ENCODE measurements around the gene PLA2G6.

DNA sequence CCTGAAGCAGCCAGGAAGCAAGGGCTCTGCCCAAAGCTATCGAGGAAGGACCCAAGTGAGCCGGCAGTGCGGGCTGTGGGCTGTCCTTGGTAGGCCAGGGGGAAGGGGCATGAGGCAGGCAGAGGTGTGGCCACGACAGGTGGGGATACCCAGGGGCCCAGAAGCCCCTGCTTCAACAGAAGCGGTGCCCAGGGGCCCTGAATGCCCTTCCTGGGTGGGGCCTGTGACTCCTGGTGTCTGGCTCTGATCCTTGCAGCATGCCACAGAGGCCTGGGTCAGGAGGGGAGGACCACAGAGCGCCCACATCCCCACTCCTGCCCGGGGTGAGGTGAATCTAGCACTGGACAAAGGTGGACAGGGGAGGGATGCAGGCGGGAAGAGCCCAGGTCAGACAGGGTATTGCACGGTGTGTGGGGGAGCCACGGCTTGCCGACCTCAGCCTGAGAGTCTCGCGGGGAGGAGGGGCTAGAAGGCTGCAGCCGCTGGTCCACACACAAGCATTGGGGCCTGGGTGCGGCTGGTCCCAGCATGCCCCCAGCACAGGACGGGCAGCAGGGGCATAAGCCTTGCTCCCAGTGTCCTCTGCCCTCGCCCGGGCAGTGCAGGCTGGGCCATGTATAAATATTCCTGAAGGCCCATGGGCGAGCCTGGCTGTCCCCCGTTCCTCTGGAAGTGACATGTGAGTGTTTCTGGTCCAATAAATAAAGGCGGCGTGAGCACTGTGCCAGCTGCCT lies 39.2 kb upstream of the PLA2G6 start:
- TF ChIP-seq, protein P1, sequence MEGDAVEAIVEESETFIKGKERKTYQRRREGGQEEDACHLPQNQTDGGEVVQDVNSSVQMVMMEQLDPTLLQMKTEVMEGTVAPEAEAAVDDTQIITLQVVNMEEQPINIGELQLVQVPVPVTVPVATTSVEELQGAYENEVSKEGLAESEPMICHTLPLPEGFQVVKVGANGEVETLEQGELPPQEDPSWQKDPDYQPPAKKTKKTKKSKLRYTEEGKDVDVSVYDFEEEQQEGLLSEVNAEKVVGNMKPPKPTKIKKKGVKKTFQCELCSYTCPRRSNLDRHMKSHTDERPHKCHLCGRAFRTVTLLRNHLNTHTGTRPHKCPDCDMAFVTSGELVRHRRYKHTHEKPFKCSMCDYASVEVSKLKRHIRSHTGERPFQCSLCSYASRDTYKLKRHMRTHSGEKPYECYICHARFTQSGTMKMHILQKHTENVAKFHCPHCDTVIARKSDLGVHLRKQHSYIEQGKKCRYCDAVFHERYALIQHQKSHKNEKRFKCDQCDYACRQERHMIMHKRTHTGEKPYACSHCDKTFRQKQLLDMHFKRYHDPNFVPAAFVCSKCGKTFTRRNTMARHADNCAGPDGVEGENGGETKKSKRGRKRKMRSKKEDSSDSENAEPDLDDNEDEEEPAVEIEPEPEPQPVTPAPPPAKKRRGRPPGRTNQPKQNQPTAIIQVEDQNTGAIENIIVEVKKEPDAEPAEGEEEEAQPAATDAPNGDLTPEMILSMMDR (IDR thresholded peaks at IDR 0.05), result no peak
- TF ChIP-seq POLR2AphosphoS5 (IDR thresholded peaks at IDR 0.05), result no peak

Measured in breast epithelium (tissue), 3 donors.